Measurements from ENCODE around the gene SMG7.

SMG7 gene

GRCh38 chr1:183515002-183515689 lies 42.8 kb downstream of the SMG7 start:
- no peak for DNase-seq (ENCODE audit: low spot score)

GRCh38 chr1:183516725-183517124 lies 44.4 kb downstream of the SMG7 start:
- DNase-seq (ENCODE audit: low spot score), result no peak

DNA sequence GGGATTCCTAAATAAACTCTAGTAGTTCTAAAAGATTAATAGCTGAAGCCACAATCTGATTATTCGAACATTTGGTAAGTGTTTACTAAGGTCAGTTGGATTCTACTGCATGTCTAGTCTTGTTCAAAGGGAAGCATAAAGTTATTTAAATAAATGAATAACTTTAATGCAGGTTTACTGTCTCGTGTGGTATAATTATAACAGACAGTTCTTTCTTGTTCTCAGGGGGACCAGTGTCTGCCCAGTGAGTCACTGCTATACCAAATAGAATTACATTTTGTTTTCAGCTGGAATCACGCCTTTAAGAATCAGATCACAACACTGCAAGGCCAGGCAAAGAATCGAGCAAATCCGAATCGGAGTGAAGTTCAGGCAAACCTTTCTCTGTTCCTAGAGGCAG lies 45.1 kb downstream of the SMG7 start:
- DNase-seq (ENCODE audit: low spot score), result no peak

- DNase-seq (ENCODE audit: low spot score), result no peak
Observed at GRCh38 chr1:183520379-183520778, 48.1 kb downstream of the SMG7 start.

GRCh38 chr1:183522104-183522503 lies 49.8 kb downstream of the SMG7 start:
- DNase-seq (ENCODE audit: low spot score), result no peak

GRCh38 chr1:183528577-183528976 lies 56.3 kb downstream of the SMG7 start:
- no peak for DNase-seq (ENCODE audit: low spot score)

GRCh38 chr1:183533617-183534174 lies 61.4 kb downstream of the SMG7 start:
- no peak for DNase-seq (ENCODE audit: low spot score)

GRCh38 chr1:183537405-183537804 lies 65.1 kb downstream of the SMG7 start:
- DNase-seq (ENCODE audit: low spot score), result no peak

DNA sequence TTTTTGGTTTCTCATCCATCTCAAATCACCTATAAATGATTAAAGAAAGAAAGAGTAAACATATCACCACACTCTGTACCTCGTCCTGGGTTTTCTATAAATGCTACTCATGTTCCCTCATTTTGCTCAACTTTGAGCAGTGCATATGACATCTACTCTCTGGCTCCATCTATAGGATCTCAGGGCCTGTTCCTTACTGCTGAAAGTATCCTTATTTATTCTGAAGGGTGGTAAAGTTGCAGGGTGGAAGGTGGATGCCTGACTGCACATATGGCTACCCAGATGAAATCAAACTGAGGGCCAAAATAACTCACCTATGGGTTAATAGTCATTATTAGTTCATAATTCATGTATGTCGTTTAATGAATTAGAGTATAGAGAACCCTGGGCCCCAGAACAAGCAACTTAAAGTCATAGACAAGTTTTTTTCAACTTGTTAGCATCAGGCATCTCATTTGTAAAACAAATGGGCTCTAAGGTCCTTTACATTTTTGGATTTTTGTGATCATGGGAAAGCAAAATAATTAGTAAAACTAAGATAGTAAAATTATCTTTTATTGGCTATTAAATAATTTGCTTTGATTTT lies 71.4 kb downstream of the SMG7 start:
- DNase-seq (ENCODE audit: low spot score), result peak; percentile 37

DNA sequence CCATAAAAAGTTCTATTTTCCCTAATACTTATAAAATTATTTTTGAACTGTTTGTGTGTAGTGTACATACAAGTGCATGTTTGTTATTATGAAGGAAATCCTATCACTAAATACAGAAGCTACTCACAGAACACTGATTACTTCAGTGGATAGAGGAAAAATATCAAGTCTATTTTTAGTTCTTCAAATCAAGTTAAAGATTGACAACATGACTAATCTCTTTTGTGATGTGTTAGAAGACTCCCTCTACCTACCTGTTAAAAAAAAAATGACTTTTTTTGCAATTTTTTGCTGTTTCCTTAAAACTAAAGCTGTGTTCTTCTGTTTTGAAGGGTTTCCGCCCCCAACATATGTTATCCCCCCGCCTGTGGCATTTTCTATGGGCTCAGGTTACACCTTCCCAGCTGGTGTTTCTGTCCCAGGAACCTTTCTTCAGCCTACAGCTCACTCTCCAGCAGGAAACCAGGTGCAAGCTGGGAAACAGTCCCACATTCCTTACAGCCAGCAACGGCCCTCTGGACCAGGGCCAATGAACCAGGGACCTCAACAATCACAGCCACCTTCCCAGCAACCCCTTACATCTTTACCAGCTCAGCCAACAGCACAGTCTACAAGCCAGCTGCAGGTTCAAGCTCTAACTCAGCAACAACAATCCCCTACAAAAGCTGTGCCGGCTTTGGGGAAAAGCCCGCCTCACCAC lies 72.4 kb downstream of the SMG7 start:
- no peak for DNase-seq (ENCODE audit: low spot score)

- DNase-seq (ENCODE audit: low spot score), result no peak
Observed at GRCh38 chr1:183546427-183546826, 74.1 kb downstream of the SMG7 start.

DNA sequence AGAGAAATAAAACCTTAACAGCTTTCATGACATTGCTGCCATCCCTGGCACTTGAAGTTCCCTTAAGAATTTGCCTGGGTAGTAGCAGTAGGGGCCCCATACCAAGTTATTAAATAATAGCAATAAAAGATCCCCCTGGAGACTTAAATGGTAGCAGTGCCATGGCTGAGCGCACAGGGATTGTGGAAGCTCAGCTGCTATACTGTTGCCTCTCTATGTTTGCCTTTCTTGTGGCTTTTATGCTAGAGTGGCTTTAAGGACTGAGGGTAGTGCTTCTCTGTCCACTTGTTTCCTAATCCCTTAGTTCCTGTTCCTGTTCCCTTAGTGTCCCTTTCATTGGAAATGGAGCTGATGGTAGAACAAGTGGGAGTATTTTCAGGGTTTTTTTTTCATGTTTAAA lies 75.8 kb downstream of the SMG7 start:
- no peak for DNase-seq (ENCODE audit: low spot score)

GRCh38 chr1:183550915-183551314 lies 78.6 kb downstream of the SMG7 start:
- peak; percentile 7 for DNase-seq (ENCODE audit: low spot score)

DNA sequence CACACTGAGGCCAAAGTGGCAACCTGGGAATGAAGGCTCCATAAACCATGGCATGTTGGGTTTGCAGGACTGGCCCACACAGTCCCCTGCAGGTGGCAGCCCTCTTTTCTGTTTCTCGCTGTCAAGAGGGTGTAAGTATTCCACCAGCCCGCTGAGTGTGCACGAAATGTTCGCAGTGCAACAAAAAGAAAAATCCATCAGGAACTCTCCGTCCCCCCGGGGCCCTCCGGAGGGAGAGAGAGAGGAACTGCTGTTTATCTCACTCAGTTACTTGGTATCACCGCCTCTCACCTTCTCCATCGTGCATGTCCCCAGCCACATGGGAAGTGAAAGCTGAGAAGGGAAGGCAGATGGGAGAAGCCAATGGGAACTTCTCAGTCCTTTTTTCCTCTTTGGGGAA lies 79.6 kb downstream of the SMG7 start:
- no peak for DNase-seq (ENCODE audit: low spot score)

DNA sequence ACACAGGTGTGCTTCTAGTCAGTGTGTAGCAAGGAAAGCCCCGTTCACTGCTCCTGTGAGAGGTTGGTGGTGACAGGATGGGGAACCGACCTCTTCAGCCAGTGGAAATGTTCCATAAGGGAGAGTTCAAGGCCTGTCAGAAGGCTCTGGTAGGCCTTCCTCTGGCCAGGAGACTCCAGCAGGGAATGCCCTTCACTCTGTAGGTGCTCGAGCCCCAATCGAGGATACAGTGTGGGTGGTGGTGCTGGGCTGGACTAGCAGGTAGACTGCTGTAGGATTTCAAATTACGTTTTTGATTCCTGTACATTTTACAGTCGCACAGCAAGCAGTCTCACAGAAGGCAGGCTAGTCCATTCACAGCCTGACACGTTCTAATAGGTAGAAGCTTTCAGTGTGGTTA lies 80.1 kb downstream of the SMG7 start:
- DNase-seq (ENCODE audit: low spot score), result no peak

GRCh38 chr1:183552891-183553290 lies 80.6 kb downstream of the SMG7 start:
- no peak for DNase-seq (ENCODE audit: low spot score)

DNA sequence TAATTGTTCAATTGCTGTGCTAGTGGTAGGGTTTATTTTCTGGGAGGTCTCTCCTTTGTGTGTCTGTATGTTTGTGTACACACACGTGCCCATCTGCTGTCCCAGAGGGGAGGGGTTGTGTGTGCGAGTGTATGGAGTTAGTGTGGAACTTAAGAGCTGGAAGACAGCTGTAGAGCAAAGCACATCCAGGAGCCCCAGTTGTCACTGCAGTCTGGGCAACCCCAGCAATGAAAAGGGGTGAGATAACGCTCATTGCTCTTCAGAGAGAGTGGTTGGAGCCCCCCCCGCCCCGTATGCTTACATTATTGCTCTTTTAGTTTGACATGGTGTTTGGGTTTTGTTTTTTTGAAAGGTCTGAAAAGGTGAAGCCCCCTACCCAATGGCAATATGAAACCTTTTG lies 81.0 kb downstream of the SMG7 start:
- no peak for DNase-seq (ENCODE audit: low spot score)

DNA sequence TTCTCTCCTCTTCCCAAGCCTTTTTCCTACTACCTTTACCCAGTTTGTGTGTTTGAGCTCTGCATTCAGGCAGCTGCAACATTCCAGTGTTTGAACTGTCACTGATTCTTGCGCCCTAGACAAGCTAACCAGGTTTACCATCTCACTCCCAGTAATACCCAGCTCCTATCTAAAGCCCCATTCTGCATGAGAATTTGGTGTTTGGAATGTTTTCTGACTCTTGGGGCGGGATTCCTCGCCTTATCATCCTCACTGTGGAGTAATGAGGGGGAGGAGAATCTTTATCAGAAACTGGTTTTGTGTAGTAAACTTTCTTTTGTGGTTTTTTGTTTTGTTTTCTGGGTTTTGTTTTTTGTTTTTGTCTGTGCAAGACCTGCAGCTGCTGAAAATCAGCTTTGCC lies 81.5 kb downstream of the SMG7 start:
- DNase-seq (ENCODE audit: low spot score), result no peak

GRCh38 chr1:183554577-183554976 lies 82.3 kb downstream of the SMG7 start:
- no peak for DNase-seq (ENCODE audit: low spot score)

GRCh38 chr1:183559061-183559460 lies 86.8 kb downstream of the SMG7 start:
- no peak for DNase-seq (ENCODE audit: low spot score)

DNA sequence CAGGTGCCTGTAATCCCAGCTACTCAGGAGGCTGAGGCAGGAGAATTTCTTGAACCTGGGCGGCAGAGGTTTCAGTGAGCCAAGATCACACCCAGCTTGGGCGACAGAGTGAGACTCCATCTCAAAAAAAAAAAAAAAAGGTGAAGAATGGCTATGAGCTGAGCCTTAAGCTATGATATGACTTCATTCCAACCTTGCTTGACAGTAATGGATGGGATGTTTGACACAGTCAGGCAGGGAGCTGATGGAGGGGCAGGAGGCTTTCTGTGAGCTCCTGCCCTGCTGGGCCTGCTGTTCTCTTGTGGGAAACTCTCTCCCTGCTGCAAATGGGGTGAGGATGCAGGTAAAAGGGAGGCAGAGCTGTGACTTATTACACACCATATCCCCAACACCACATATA lies 90.4 kb downstream of the SMG7 start:
- no peak for DNase-seq (ENCODE audit: low spot score)

DNA sequence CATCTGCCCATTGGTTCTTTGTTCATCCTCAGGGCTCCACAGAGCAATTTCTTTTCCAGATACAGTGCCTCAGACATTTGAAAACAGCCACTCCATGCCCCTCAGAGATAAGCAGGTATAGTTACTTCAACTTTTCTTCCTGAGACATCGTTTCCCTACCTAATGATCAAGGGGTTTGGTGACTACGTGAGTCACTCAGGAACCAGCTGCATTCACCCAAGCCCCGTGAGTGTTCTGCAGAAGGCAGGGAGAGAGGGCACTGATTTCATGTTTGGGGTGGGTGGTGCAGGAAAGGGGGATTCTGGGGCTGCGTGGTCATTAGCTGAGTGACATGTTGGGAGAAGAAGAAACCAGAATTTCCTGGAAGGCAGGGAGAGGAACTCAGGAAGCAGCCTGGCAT lies 93.0 kb downstream of the SMG7 start:
- DNase-seq (ENCODE audit: low spot score), result no peak

GRCh38 chr1:183566026-183566425 lies 93.7 kb downstream of the SMG7 start:
- DNase-seq (ENCODE audit: low spot score), result no peak
